KMS-11 (cell line): Measurements from ENCODE around the gene SATB2.

ENCODE experiments used
- H2AFZ ChIP-seq: fragments of 200-600 bp; sonication (generic); 2 replicates; pipeline ENCODE4 v1.6.1; 2016; ENCODE audit warnings: antibody characterized with exemption, mixed run types, low read depth
- H3K27ac ChIP-seq: fragments of 200-600 bp; sonication (generic); 2 replicates; pipeline ENCODE4 v1.6.1; 2016; ENCODE audit warnings: mild to moderate bottlenecking, mixed run types
- H3K27me3 ChIP-seq: fragments of 200-600 bp; sonication (generic); 2 replicates; pipeline ENCODE4 v1.6.1; 2017; ENCODE audit warnings: mild to moderate bottlenecking, low read depth, mixed run types, moderate library complexity; ENCODE audit not compliant: insufficient read depth
- H3K36me3 ChIP-seq: fragments of 200-600 bp; sonication (generic); 2 replicates; pipeline ENCODE4 v1.6.1; 2017; ENCODE audit warnings: mild to moderate bottlenecking, mixed run types; ENCODE audit not compliant: insufficient read depth
- H3K4me1 ChIP-seq: fragments of 200-600 bp; sonication (generic); 2 replicates; pipeline ENCODE4 v1.6.1; 2016; ENCODE audit warnings: mild to moderate bottlenecking, low read depth, mixed run types; ENCODE audit not compliant: poor library complexity, severe bottlenecking
- H3K4me2 ChIP-seq: fragments of 200-600 bp; sonication (generic); 2 replicates; pipeline ENCODE4 v1.7.0; 2016; ENCODE audit warnings: mild to moderate bottlenecking, mixed run types
- H3K4me3 ChIP-seq: fragments of 200-600 bp; sonication (generic); IDR thresholded peaks from 2 replicates; pipeline ENCODE4 v1.6.1; 2017; ENCODE audit warnings: low read depth, low read length, mixed read lengths; ENCODE audit not compliant: insufficient read depth
- H3K79me2 ChIP-seq: fragments of 200-600 bp; sonication (generic); 2 replicates; pipeline ENCODE4 v1.6.1; 2016; ENCODE audit warnings: low read depth, mixed run types; ENCODE audit not compliant: insufficient read depth
- H3K9ac ChIP-seq: fragments of 200-600 bp; sonication (generic); 2 replicates; pipeline ENCODE4 v1.6.1; 2016; ENCODE audit warnings: mild to moderate bottlenecking, mixed run types
- H4K20me1 ChIP-seq: fragments of 200-600 bp; sonication (generic); 2 replicates; pipeline ENCODE4 v1.6.1; 2016; ENCODE audit warnings: mild to moderate bottlenecking, mixed run types; ENCODE audit not compliant: insufficient read depth
- CTCF ChIP-seq: fragments of 200-600 bp; sonication (generic); conservative IDR thresholded peaks from 2 replicates; pipeline ENCODE4 v1.6.1; 2017; ENCODE audit warnings: low read depth, mild to moderate bottlenecking, antibody characterized with exemption, low read length, moderate library complexity, mixed read lengths

The SATB2 gene

GRCh38 chr2:199467066-199467822 lies 9.5 kb upstream of the SATB2 start:
- Histone ChIP-seq H3K4me3 (no peak overlapping the region), H3K27me3 (0 out of 2 replicates have a peak, but pooled peaks cover 2% of the 10 kb centered on the region)

DNA sequence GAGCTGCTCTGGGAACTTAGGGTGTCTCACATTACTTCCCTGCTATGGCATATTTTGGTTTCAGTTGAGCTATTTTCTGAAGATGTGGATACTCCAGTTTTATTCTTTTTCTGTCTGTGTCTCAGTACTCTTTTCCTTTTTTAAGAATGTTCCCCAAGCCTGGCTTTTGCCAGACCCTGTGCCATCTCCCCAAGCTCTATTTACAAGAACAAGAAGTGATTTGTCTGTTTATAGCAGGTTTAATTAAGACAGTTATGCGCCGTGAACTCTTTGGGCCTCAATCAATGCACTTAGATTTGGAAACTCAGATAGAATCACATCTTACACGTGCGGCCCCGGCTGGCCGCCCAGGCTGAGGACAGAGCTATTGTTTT lies 8.9 kb upstream of the SATB2 start:
- TF ChIP-seq CTCF, result no peak
- Histone ChIP-seq H3K9ac (no peak overlapping the region), H2AFZ (no peak overlapping the region), H4K20me1 (no peaks in the 10 kb centered on the region), H3K4me3 (no peak overlapping the region), H3K27me3 (peaks cover 3% of the 10 kb centered on the region; the same call in 1 of the 2 replicates), H3K27ac (no peak overlapping the region), H3K4me2 (no peak overlapping the region), H3K79me2 (no peaks in the 10 kb centered on the region), H3K4me1 (peaks cover 5% of the 10 kb centered on the region), H3K36me3 (no peaks in the 10 kb centered on the region)

More at GRCh38 chr2:199467066-199467822, 9.5 kb upstream of the SATB2 start:
- Histone ChIP-seq H3K4me2 (no peak overlapping the region), H3K79me2 (no peaks in the 10 kb centered on the region), H2AFZ (no peak overlapping the region), H3K27ac (no peak overlapping the region), H3K9ac (no peak overlapping the region), H3K4me1 (peaks cover 7% of the 10 kb centered on the region), H3K36me3 (no peaks in the 10 kb centered on the region), H4K20me1 (no peaks in the 10 kb centered on the region)
- TF ChIP-seq CTCF, result no peak

DNA sequence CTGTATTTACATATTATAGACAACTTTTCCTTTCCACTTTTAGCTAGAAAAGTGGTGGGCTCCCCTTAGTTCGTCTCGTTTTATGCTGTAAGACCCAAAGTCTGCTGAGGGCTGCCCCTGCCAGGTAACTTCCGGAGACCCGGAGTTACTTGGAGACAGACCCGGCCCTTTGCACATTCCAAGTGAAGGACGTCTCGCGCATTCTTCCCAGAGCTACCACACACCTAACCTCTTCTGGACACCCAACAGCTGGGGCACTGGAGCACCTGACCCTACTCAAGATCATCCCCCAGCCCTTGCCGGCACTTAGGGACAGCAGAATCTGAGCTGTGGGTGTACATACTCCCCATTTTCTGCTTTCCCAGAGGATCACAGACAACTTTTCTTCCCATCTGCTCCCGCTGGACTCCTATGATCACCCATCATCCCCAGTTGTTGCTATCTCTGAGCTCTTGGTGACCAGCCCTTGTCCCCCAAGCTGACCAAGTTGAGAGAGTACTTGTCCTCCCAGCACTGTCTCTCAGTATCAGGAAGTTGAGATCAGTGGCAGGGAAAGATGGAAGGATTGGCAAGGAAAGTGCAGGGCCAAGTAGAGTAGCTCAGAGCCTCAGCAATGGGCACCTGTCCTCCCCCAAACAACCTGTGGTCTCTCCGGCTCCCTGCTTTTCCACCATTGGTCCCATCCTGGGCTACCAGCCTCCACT lies 8.4 kb upstream of the SATB2 start:
- Histone ChIP-seq H3K27ac (no peak overlapping the region), H2AFZ (no peak overlapping the region), H3K27me3 (peaks cover 9% of the 10 kb centered on the region; the same call in 1 of the 2 replicates)

GRCh38 chr2:199465390-199465789 lies 7.7 kb upstream of the SATB2 start:
- Histone ChIP-seq H3K4me3 (no peak overlapping the region), H3K27me3 (peaks cover 13% of the 10 kb centered on the region; the same call in 1 of the 2 replicates), H3K4me1 (peaks cover 11% of the 10 kb centered on the region), H3K27ac (no peak overlapping the region), H2AFZ (no peak overlapping the region), H3K4me2 (no peak overlapping the region), H3K9ac (no peak overlapping the region), H3K79me2 (no peaks in the 10 kb centered on the region), H3K36me3 (no peaks in the 10 kb centered on the region), H4K20me1 (no peaks in the 10 kb centered on the region)
- TF ChIP-seq CTCF, result no peak

More for the DNA sequence above, 8.4 kb upstream of the SATB2 start:
- Histone ChIP-seq H3K4me1 (peaks cover 3% of the 10 kb centered on the region), H3K4me3 (no peak overlapping the region), H3K4me2 (no peak overlapping the region), H3K9ac (no peak overlapping the region), H4K20me1 (no peaks in the 10 kb centered on the region), H3K79me2 (no peaks in the 10 kb centered on the region), H3K36me3 (no peaks in the 10 kb centered on the region)
- TF ChIP-seq CTCF, result no peak
